Muscle of leg (tissue), 11 donors: ENCODE measurements around the gene ADAMTS20. TPM values are rescaled to one million over a fixed set of nuclear protein-coding genes. Genes with fewer than 3 reads are reported as not detected.

Experiments used
- DNase-seq: peaks from one replicate; pipeline ENCODE4 v3.0.0; 2013
- H3K27ac ChIP-seq: one replicate; pipeline ENCODE4 v1.5.1; 2013; ENCODE audit warnings: mild to moderate bottlenecking, low read length, control low read depth
- H3K27me3 ChIP-seq: one replicate; pipeline ENCODE4 v1.6.1; 2013; ENCODE audit warnings: low read length; ENCODE audit not compliant: control insufficient read depth, insufficient read depth
- H3K36me3 ChIP-seq: one replicate; pipeline ENCODE4 v1.6.1; 2013; ENCODE audit warnings: low read length; ENCODE audit not compliant: control insufficient read depth, insufficient read depth
- H3K4me1 ChIP-seq: one replicate; pipeline ENCODE4 v1.6.1; 2013; ENCODE audit warnings: low read length; ENCODE audit not compliant: control insufficient read depth, insufficient read depth
- H3K4me3 ChIP-seq: one replicate; pipeline ENCODE4 v1.5.1; 2013; ENCODE audit warnings: low read length, control low read depth
- H3K9me3 ChIP-seq: replicated peaks from 2 replicates; pipeline ENCODE4 v1.6.1; 2013; ENCODE audit warnings: low read depth, low read length; ENCODE audit not compliant: control insufficient read depth
- WGBS: methylation state at CpG from one replicate; pipeline ENCODE4 v1.1.5; 2013; ENCODE audit warnings: missing lambda C conversion rate; ENCODE audit not compliant: insufficient coverage; 5-methylcytosine and 5-hydroxymethylcytosine counted together
- polyA plus RNA-seq, 8 donors: library from polyadenylated mRNA; unstranded; fragments of 120-200 nt; gene quantifications; one replicate each; pipeline versions ENCODE4 v1.2.1 to v1.2.3, GENCODE V29; 2013; ENCODE audit warnings: inconsistent platforms in 1 of 8, low replicate concordance in 1 of 8; ENCODE audit not compliant: insufficient read length in 8 of 8, insufficient read depth in 1 of 8
- total RNA-seq: library from RNA; stranded (reverse); fragments of 120-200 nt; gene quantifications from one replicate; pipeline ENCODE4 v1.2.4, GENCODE V29; 2013

The ADAMTS20 gene
- total and polyA plus RNA-seq, 9 donors, result 0.04 to 0.20 (median 0.09) TPM; not detected in 1

GRCh38 chr12:43428088-43428600 lies 123.9 kb downstream of the ADAMTS20 start:
- Histone ChIP-seq H3K4me3 (no peak overlapping the region), H3K4me1 (no peaks in the 10 kb centered on the region), H3K27me3 (no peaks in the 10 kb centered on the region), H3K27ac (no peak overlapping the region), H3K9me3 (no peaks in the 10 kb centered on the region), H3K36me3 (no peaks in the 10 kb centered on the region)
- WGBS, result 43% methylated on average over 2 of the region's 5 CpGs
- DNase-seq, result no peak

DNA sequence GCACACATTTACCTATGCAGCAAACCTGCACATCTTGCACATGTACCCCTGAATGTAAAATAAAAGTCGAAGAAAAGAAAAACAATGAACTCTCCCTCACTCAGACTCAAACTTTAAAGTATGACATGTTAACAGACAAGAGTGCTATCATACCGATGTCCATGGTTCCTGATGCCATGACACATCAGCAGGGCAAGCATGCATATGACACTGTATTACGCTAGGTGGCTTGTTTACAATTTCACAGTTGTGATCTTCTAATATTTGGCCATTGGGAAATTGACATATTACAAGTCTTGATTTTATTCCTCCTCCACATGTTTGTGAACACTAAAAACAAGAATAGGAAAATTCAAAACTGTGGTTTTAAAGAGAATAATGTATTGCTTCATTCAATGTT lies 126.6 kb downstream of the ADAMTS20 start:
- WGBS, result 100% methylated on average over 1 of the region's 3 CpGs
- DNase-seq, result no peak
- no peaks in the 10 kb centered on the region for H3K36me3 ChIP-seq
- H3K27me3 ChIP-seq, result no peaks in the 10 kb centered on the region
- no peak overlapping the region for H3K4me3 ChIP-seq
- H3K9me3 ChIP-seq, result no peaks in the 10 kb centered on the region
- no peaks in the 10 kb centered on the region for H3K4me1 ChIP-seq
- H3K27ac ChIP-seq, result no peak overlapping the region

GRCh38 chr12:43416981-43417380 lies 135.0 kb downstream of the ADAMTS20 start:
- Histone ChIP-seq H3K4me1 (no peaks in the 10 kb centered on the region), H3K27ac (no peak overlapping the region), H3K9me3 (no peaks in the 10 kb centered on the region), H3K4me3 (no peak overlapping the region), H3K27me3 (no peaks in the 10 kb centered on the region), H3K36me3 (no peaks in the 10 kb centered on the region)
- no peak for DNase-seq

GRCh38 chr12:43407816-43408645 lies 144.0 kb downstream of the ADAMTS20 start:
- H3K4me1 ChIP-seq, result no peaks in the 10 kb centered on the region
- H3K9me3 ChIP-seq, result no peaks in the 10 kb centered on the region
- H3K27ac ChIP-seq, result no peak overlapping the region
- peak; percentile 26 for DNase-seq
- H3K4me3 ChIP-seq, result no peak overlapping the region
- H3K36me3 ChIP-seq, result no peaks in the 10 kb centered on the region
- no peaks in the 10 kb centered on the region for H3K27me3 ChIP-seq
- no CpG with 5 or more reads among the region's 1 CpG for WGBS

- no CpG with 5 or more reads among the region's 1 CpG for WGBS
- no peak for DNase-seq
- Histone ChIP-seq H3K36me3 (no peaks in the 10 kb centered on the region), H3K27ac (no peak overlapping the region), H3K27me3 (no peaks in the 10 kb centered on the region), H3K4me1 (no peaks in the 10 kb centered on the region), H3K9me3 (no peaks in the 10 kb centered on the region), H3K4me3 (no peak overlapping the region)
Measured at GRCh38 chr12:43406801-43407200, 145.2 kb downstream of the ADAMTS20 start.

DNA sequence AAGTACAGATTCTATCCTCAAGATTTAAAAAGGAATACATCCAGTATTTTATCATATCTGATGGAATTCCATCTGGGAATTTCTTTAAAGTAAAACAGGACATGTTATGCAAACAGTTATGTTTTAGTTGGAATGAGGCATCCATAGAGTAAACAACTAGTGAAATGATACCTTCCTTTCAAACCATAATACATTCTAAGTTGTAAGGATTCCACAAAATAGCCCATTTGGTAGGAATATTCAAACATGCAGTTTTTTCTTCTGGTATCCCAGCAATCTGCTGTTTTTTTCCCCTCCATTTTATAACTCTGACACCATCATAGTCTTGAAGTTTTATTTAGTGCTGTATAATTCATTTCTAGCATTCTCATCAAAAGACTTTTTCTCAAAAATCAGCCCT lies 149.6 kb downstream of the ADAMTS20 start:
- Histone ChIP-seq H3K9me3 (no peaks in the 10 kb centered on the region), H3K27me3 (no peaks in the 10 kb centered on the region), H3K36me3 (no peaks in the 10 kb centered on the region), H3K4me3 (no peak overlapping the region), H3K27ac (no peak overlapping the region), H3K4me1 (no peaks in the 10 kb centered on the region)
- no peak for DNase-seq

DNA sequence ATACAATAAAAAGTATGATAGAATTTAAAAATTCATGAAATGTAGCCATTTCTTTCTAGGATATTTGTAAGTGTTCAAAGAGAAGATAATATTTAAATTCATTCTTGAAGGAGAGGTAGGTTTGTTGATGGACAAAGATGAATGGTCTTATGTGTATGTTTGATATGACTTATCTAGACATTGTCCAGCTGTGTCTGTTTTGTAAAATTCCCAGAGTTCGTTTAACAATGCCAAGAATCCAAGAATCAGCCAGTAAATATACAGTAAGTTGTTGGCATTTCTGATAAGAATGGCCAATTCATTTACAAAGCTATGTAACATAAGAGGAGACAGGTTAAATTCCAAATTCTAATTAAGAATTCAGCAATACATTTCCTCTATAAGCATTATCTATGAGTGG lies 150.9 kb downstream of the ADAMTS20 start:
- Histone ChIP-seq H3K9me3 (no peaks in the 10 kb centered on the region), H3K36me3 (no peaks in the 10 kb centered on the region), H3K27ac (no peak overlapping the region), H3K4me3 (no peak overlapping the region), H3K27me3 (no peaks in the 10 kb centered on the region), H3K4me1 (no peaks in the 10 kb centered on the region)
- WGBS, result no CpG with 5 or more reads among the region's 1 CpG
- DNase-seq, result no peak

DNA sequence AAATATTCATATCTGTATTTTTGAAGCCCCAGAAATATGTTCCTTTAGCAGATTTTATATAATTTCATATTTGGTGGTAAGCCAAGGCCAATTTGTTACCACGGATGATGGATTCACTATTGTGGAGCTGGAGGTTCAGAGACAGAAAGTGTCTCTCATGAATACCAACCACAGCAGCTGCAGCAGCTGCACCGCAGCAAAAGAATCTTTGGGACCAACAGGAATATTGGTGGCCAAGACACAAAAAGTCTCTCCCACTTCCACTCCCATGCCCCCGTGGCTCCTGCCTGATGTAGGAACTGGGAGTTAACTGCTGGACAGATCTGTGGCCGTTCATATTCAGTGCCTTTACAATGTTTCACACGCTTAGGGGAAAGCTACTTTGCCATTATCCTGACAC lies 155.3 kb downstream of the ADAMTS20 start:
- H3K4me3 ChIP-seq, result no peak overlapping the region
- H3K27ac ChIP-seq, result no peak overlapping the region
- no peaks in the 10 kb centered on the region for H3K27me3 ChIP-seq
- peak; percentile 40 for DNase-seq
- WGBS, result 37% methylated on average over 2 of the region's 5 CpGs
- H3K9me3 ChIP-seq, result no peaks in the 10 kb centered on the region
- no peaks in the 10 kb centered on the region for H3K4me1 ChIP-seq
- no peaks in the 10 kb centered on the region for H3K36me3 ChIP-seq

DNA sequence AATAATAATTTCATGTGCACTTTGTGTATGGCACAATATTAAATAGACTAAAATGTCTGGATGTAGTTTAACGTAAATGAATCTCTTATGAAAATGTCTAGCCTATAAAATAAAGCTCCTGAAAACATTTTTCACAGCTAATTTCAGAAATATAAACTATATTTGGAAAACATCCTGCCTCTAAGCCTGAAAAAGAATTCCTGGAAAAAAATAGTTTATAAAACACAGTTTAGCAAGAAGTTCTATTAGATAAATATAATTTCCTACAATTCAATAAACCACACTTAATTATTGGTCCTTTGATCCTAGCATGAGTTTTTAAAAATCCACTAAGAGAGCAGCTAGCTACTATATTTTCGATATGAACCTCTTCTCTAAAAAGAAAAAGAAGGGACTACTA lies 159.9 kb downstream of the ADAMTS20 start:
- H3K4me3 ChIP-seq, result no peak overlapping the region
- no peaks in the 10 kb centered on the region for H3K36me3 ChIP-seq
- H3K9me3 ChIP-seq, result no peaks in the 10 kb centered on the region
- no peaks in the 10 kb centered on the region for H3K27me3 ChIP-seq
- H3K4me1 ChIP-seq, result no peaks in the 10 kb centered on the region
- WGBS, result no CpG with 5 or more reads among the region's 2 CpGs
- H3K27ac ChIP-seq, result no peak overlapping the region
- no peak for DNase-seq

GRCh38 chr12:43381879-43382278 lies 170.1 kb downstream of the ADAMTS20 start:
- no peak overlapping the region for H3K4me3 ChIP-seq
- H3K27me3 ChIP-seq, result no peaks in the 10 kb centered on the region
- no peaks in the 10 kb centered on the region for H3K36me3 ChIP-seq
- H3K27ac ChIP-seq, result no peak overlapping the region
- WGBS, result no CpG with 5 or more reads among the region's 1 CpG
- no peaks in the 10 kb centered on the region for H3K4me1 ChIP-seq
- no peak for DNase-seq
- H3K9me3 ChIP-seq, result peaks cover 3% of the 10 kb centered on the region

DNA sequence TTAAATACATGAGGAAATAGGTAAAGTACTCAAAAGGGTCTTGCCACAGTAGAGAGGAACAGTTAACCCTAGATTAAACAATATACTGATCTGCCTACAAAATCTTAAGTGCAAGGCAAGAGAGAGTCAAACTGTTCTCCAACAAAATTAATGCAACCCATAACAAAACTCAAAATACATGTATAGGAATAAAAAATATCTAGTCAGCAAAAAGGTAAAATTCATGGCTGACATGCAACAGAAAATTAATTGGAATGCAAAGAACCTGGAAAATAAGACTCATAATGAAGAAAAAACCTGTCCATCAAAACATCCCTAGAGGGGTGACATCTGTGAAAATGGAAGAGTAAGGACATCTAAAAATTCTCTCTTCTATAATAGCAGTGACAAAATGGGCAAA lies 173.6 kb downstream of the ADAMTS20 start:
- Histone ChIP-seq H3K4me1 (no peaks in the 10 kb centered on the region), H3K36me3 (no peaks in the 10 kb centered on the region), H3K27me3 (no peaks in the 10 kb centered on the region), H3K4me3 (no peak overlapping the region), H3K27ac (no peak overlapping the region), H3K9me3 (peaks cover 3% of the 10 kb centered on the region)
- DNase-seq, result no peak
